PC-3 (cell line): Measurements from ENCODE around the gene NAT9. TPM values are rescaled to one million over a fixed set of nuclear protein-coding genes. Genes with fewer than 3 reads are reported as not detected.

Source experiments
- ATAC-seq: fragments of 200-7000 bp; cut with Tn5 transposase; 2 replicates; pipeline ENCODE4 v1.9.1; 2020; ENCODE audit warnings: mild to moderate bottlenecking, moderate library complexity
- BruUV-seq: library from RNA; stranded (reverse); fragments of 400-500 nt; replicated peaks from 2 replicates; lab custom pipeline; 2021; lab: Mats Ljungman, UMichigan
- CTCF ChIA-PET: fragments of 300-600 bp; sonication (Branson Sonifier 250); formaldehyde crosslinking; loops from one replicate; lab custom pipeline; 2022; ENCODE audit warnings: antibody characterized with exemption; lab: Charles Lee
- POLR2A ChIA-PET: fragments of 300-600 bp; sonication (Branson Sonifier 250); formaldehyde crosslinking; loops from one replicate; lab custom pipeline; 2022; ENCODE audit warnings: antibody characterized with exemption; ENCODE audit not compliant: unreplicated experiment; lab: Charles Lee
- DNase-seq: peaks from one replicate; pipeline ENCODE4 v3.0.0-alpha.2; 2015
- H2AFZ ChIP-seq: fragments of 300-600 bp; sonication (generic); 2 replicates; pipeline ENCODE4 v1.6.0; 2016; ENCODE audit warnings: antibody characterized with exemption, low read length
- H3F3A ChIP-seq: fragments of 300-600 bp; sonication (generic); one replicate; pipeline ENCODE4 v1.6.0; 2017; ENCODE audit warnings: antibody characterized with exemption, low read length, control low read depth, mild to moderate bottlenecking; ENCODE audit not compliant: unreplicated experiment
- H3K27ac ChIP-seq: fragments of 300-600 bp; sonication (generic); 2 replicates; pipeline ENCODE4 v1.5.1; 2016; ENCODE audit warnings: mild to moderate bottlenecking, low read length
- H3K27me3 ChIP-seq: fragments of 300-600 bp; sonication (generic); 2 replicates; pipeline ENCODE4 v1.6.1; 2016; ENCODE audit warnings: low read length, mixed read lengths
- H3K36me3 ChIP-seq: fragments of 300-600 bp; sonication (generic); 2 replicates; pipeline ENCODE4 v1.6.1; 2016; ENCODE audit warnings: low read depth, mixed run types, low read length, mixed read lengths
- H3K4me1 ChIP-seq: fragments of 300-600 bp; sonication (generic); 2 replicates; pipeline ENCODE4 v1.5.1; 2016; ENCODE audit warnings: low read length; ENCODE audit not compliant: insufficient read depth
- H3K4me2 ChIP-seq: fragments of 300-600 bp; sonication (generic); 2 replicates; pipeline ENCODE4 v1.6.0; 2016; ENCODE audit warnings: low read length
- H3K4me3 ChIP-seq: fragments of 300-600 bp; sonication (generic); 2 replicates; pipeline ENCODE4 v1.5.1; 2016; ENCODE audit warnings: mild to moderate bottlenecking, low read length, mixed read lengths
- H3K79me2 ChIP-seq: fragments of 300-600 bp; sonication (generic); 2 replicates; pipeline ENCODE4 v1.6.1; 2017; ENCODE audit warnings: low read length, mixed read lengths
- H3K9ac ChIP-seq: fragments of 300-600 bp; sonication (generic); 2 replicates; pipeline ENCODE4 v1.6.0; 2016; ENCODE audit warnings: mild to moderate bottlenecking, low read length
- H3K9me2 ChIP-seq: fragments of 300-600 bp; sonication (generic); replicated peaks from 2 replicates; pipeline ENCODE4 v1.6.1; 2016; ENCODE audit warnings: mixed run types, low read length, mixed read lengths
- H3K9me3 ChIP-seq: fragments of 300-600 bp; sonication (generic); 2 replicates; pipeline ENCODE4 v1.6.1; 2016; ENCODE audit warnings: low read length, mixed read lengths
- H4K20me1 ChIP-seq: fragments of 300-600 bp; sonication (generic); 2 replicates; pipeline ENCODE4 v1.6.1; 2016; ENCODE audit warnings: low read length, mixed read lengths
- EZH2 ChIP-seq: fragments of 300-600 bp; sonication (generic); IDR thresholded peaks from one replicate; pipeline ENCODE4 v1.6.1; 2017; ENCODE audit warnings: antibody characterized with exemption, mild to moderate bottlenecking, low read length; ENCODE audit not compliant: unreplicated experiment
- EZH2phosphoT487 ChIP-seq: fragments of 300-600 bp; sonication (generic); IDR thresholded peaks from 2 replicates; pipeline ENCODE4 v1.6.1; 2018; ENCODE audit warnings: mild to moderate bottlenecking, antibody characterized with exemption, low read length, borderline replicate concordance
- intact Hi-C: fragments of 100-400 bp; cut with micrococcal nuclease; formaldehyde crosslinking; loops from 2 replicates; pipeline ENCODE4 v1.9.0; 2023
- total RNA-seq: library from RNA; depleted of rRNA; stranded (reverse); fragments of >200 nt; gene quantifications from 2 replicates; pipeline ENCODE4 v1.2.3, GENCODE V29; 2014
- TF ChIP-seq, protein P1 (sequence below): fragments of 300-600 bp; sonication (generic); conservative IDR thresholded peaks from 2 replicates; pipeline ENCODE4 v1.5.1; 2017; ENCODE audit warnings: antibody characterized with exemption, low read depth, mild to moderate bottlenecking, low read length

NAT9 gene
- total RNA-seq, 1 experiment from 2014 or later = 55.4 TPM

DNA sequence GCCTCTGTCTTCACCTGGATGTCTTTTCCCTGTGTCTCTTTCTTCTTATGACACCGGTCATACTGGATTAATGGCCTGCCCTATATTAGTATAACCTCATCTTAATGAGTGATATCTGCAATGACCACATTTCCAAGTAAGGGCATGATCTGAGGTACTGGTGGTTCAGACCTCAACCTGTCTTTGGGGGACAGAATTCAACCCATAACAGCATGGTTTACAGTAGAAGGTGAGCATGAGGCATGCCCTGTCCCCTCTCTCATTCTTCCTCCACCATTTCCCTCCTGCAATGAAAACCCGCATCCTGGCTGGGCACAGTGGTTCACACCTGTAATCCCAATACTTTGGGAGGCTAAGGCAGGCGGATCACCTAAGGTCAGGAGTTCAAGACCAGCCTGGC is 41.9 kb downstream of the NAT9 start:
- BruUV-seq = no TSS peak
- no peaks in the 10 kb centered on the region for H3K9me3 ChIP-seq
- H3K27me3 ChIP-seq = peaks cover 56% of the 10 kb centered on the region
- ChIA-PET POLR2A (no interaction called here), CTCF (no interaction called here)
- ATAC-seq (no peak), DNase-seq (no peak)
- H3K4me2 ChIP-seq = no peak overlapping the region
- no peaks in the 10 kb centered on the region for H3K36me3 ChIP-seq
- no peaks in the 10 kb centered on the region for H3F3A ChIP-seq
- no peak overlapping the region for H3K4me3 ChIP-seq
- TF ChIP-seq, protein P1, sequence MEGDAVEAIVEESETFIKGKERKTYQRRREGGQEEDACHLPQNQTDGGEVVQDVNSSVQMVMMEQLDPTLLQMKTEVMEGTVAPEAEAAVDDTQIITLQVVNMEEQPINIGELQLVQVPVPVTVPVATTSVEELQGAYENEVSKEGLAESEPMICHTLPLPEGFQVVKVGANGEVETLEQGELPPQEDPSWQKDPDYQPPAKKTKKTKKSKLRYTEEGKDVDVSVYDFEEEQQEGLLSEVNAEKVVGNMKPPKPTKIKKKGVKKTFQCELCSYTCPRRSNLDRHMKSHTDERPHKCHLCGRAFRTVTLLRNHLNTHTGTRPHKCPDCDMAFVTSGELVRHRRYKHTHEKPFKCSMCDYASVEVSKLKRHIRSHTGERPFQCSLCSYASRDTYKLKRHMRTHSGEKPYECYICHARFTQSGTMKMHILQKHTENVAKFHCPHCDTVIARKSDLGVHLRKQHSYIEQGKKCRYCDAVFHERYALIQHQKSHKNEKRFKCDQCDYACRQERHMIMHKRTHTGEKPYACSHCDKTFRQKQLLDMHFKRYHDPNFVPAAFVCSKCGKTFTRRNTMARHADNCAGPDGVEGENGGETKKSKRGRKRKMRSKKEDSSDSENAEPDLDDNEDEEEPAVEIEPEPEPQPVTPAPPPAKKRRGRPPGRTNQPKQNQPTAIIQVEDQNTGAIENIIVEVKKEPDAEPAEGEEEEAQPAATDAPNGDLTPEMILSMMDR = no peak
- TF ChIP-seq EZH2 (no peak), EZH2phosphoT487 (no peak)
- no peak overlapping the region for H3K9ac ChIP-seq
- H2AFZ ChIP-seq = no peak overlapping the region
- H3K79me2 ChIP-seq = no peaks in the 10 kb centered on the region
- intact Hi-C loops = no loop called here
- peaks cover 25% of the 10 kb centered on the region for H3K4me1 ChIP-seq
- H3K9me2 ChIP-seq = no peaks in the 10 kb centered on the region
- H4K20me1 ChIP-seq = no peaks in the 10 kb centered on the region
- no peak overlapping the region for H3K27ac ChIP-seq

DNA sequence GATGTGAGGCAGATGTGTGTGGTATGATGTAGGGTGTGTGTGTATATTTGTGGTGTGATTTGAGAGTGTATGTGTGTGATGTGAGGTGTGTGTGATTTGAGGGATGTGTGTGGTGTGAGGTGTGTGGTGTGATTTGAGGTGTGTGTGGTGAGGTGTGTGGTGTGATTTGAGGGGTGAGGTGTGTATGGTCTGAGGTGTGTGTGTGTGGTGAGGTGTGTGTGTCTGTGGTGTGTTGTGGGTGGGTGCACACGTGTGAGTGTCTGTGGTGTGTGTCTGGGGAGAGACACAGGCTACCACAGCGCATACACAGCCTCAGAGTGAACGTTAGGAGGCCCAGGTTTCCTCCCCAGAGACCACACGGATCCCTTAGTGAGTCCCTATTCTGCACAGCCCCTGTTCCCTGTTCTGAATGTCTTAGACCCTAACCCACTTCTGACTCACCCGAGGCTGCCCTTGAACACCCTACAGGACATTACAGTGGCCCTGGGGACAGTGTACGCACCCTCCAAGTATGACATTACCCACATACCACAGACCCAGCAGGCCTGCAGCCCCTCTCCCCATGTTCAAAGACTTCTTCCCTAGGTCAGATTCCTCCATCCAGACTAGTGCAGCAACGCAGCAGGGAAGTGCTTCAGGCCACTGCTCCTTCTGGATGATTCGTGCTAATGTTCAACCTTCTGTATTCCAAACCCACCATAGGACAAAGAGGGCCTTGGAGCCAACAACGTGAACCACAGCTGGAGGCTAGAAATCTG is 42.6 kb downstream of the NAT9 start:
- Histone ChIP-seq H3K27me3 (peaks cover 49% of the 10 kb centered on the region), H3K36me3 (no peaks in the 10 kb centered on the region), H2AFZ (no peak overlapping the region), H3K9me2 (no peaks in the 10 kb centered on the region), H3K4me2 (no peak overlapping the region), H3K4me3 (no peak overlapping the region), H3K9me3 (no peaks in the 10 kb centered on the region), H3K4me1 (peaks cover 21% of the 10 kb centered on the region), H3K9ac (no peak overlapping the region), H3F3A (peaks cover 2% of the 10 kb centered on the region), H4K20me1 (no peaks in the 10 kb centered on the region), H3K79me2 (no peaks in the 10 kb centered on the region), H3K27ac (no peak overlapping the region)
- intact Hi-C loops = no loop called here
- ATAC-seq (no peak), DNase-seq (no peak)
- TF ChIP-seq, protein P1 = no peak
- TF ChIP-seq EZH2 (no peak), EZH2phosphoT487 (no peak)
- POLR2A ChIA-PET = no interaction called here
- no TSS peak for BruUV-seq
- CTCF ChIA-PET = no interaction called here
